IMR-90 (cell line): Measurements from ENCODE around the gene MSH3. TPM values are rescaled to one million over a fixed set of nuclear protein-coding genes. Genes with fewer than 3 reads are reported as not detected.

Source experiments
- ATAC-seq: fragments of 200-7000 bp; cut with Tn5 transposase; 2 replicates; pipeline ENCODE4 v1.9.1; 2020; ENCODE audit warnings: low read depth, mild to moderate bottlenecking, moderate library complexity
- BruUV-seq: library from RNA; stranded (reverse); fragments of 400-500 nt; replicated peaks from 2 replicates; lab custom pipeline; 2021; lab: Mats Ljungman, UMichigan
- CTCF ChIA-PET: fragments of 300-600 bp; formaldehyde crosslinking; extraction: SDS; loops from one replicate; lab custom pipeline; 2021; ENCODE audit warnings: antibody characterized with exemption; lab: Yijun Ruan, JAX
- POLR2A ChIA-PET: fragments of 300-600 bp; sonication (Branson Sonifier 250); formaldehyde crosslinking; loops from one replicate; lab custom pipeline; 2022; ENCODE audit warnings: antibody characterized with exemption; ENCODE audit not compliant: unreplicated experiment; lab: Charles Lee
- DNase-seq: peaks from one replicate; pipeline ENCODE4 v3.0.0; 2013
- H2AFZ ChIP-seq: replicated peaks from 2 replicates; pipeline ENCODE3; 2013; ENCODE audit warnings: low read length, mild to moderate bottlenecking; ENCODE audit not compliant: poor library complexity
- H2AK5ac ChIP-seq: 2 replicates; pipeline ENCODE4 v1.6.1; 2013; ENCODE audit warnings: low read depth, low read length, inconsistent platforms
- H2AK9ac ChIP-seq: replicated peaks from 2 replicates; pipeline ENCODE3; 2013; ENCODE audit warnings: mild to moderate bottlenecking, low read depth, low read length, moderate library complexity; ENCODE audit not compliant: poor library complexity
- H2BK120ac ChIP-seq: 2 replicates; pipeline ENCODE4 v1.6.1; 2013; ENCODE audit warnings: low read depth, low read length, inconsistent platforms
- H2BK15ac ChIP-seq: 3 replicates; pipeline ENCODE4 v1.6.1; 2013; ENCODE audit warnings: low read depth, low read length, inconsistent platforms
- H2BK20ac ChIP-seq: 2 replicates; pipeline ENCODE4 v1.6.1; 2013; ENCODE audit warnings: low read depth, mild to moderate bottlenecking, inconsistent platforms, low read length, moderate library complexity
- H2BK5ac ChIP-seq: 2 replicates; pipeline ENCODE4 v1.6.1; 2013; ENCODE audit warnings: mild to moderate bottlenecking, low read depth, low read length, inconsistent platforms; ENCODE audit not compliant: poor library complexity, severe bottlenecking
- H3K14ac ChIP-seq: replicated peaks from 2 replicates; pipeline ENCODE4 v1.6.1; 2013; ENCODE audit warnings: low read depth, low read length, inconsistent platforms
- H3K18ac ChIP-seq: 2 replicates; pipeline ENCODE4 v1.6.1; 2013; ENCODE audit warnings: low read depth, low read length, control low read depth
- H3K23ac ChIP-seq: 2 replicates; pipeline ENCODE4 v1.6.1; 2013; ENCODE audit warnings: low read depth, low read length, inconsistent platforms
- H3K27ac ChIP-seq: 2 replicates; pipeline ENCODE4 v1.5.1; 2013; ENCODE audit warnings: mild to moderate bottlenecking, control low read depth, low read length; ENCODE audit not compliant: insufficient read depth
- H3K27me3 ChIP-seq: 2 replicates; pipeline ENCODE4 v1.6.1; 2013; ENCODE audit warnings: low read length; ENCODE audit not compliant: control insufficient read depth, insufficient read depth
- H3K36me3 ChIP-seq: 2 replicates; pipeline ENCODE4 v1.6.1; 2013; ENCODE audit warnings: low read length, mixed read lengths; ENCODE audit not compliant: control insufficient read depth, insufficient read depth
- H3K4ac ChIP-seq: 2 replicates; pipeline ENCODE4 v1.6.1; 2013; ENCODE audit warnings: low read depth, low read length, inconsistent platforms
- H3K4me1 ChIP-seq: 2 replicates; pipeline ENCODE4 v1.6.1; 2013; ENCODE audit warnings: low read length, mixed read lengths; ENCODE audit not compliant: control insufficient read depth, insufficient read depth
- H3K4me2 ChIP-seq: 2 replicates; pipeline ENCODE4 v1.6.1; 2013; ENCODE audit warnings: low read depth, mild to moderate bottlenecking, control low read depth, low read length, moderate library complexity
- H3K4me3 ChIP-seq: 2 replicates; pipeline ENCODE4 v1.5.1; 2013; ENCODE audit warnings: low read depth, mild to moderate bottlenecking, control low read depth, low read length, moderate library complexity; ENCODE audit not compliant: insufficient read depth
- H3K56ac ChIP-seq: 2 replicates; pipeline ENCODE4 v1.6.1; 2013; ENCODE audit warnings: low read length, inconsistent platforms; ENCODE audit not compliant: insufficient read depth; ENCODE audit errors: extremely low read depth
- H3K79me1 ChIP-seq, 2 experiments: 2 replicates each; pipeline ENCODE4 v1.6.1; 2013; ENCODE audit warnings: low read length in 2 of 2, inconsistent platforms in 1 of 2, low read depth in 1 of 2
- H3K9ac ChIP-seq: 2 replicates; pipeline ENCODE4 v1.6.1; 2013; ENCODE audit warnings: low read depth, low read length, control low read depth
- H3K9me1 ChIP-seq: 2 replicates; pipeline ENCODE4 v1.6.1; 2013; ENCODE audit warnings: low read length, inconsistent platforms; ENCODE audit not compliant: insufficient read depth
- H3K9me3 ChIP-seq: 2 replicates; pipeline ENCODE4 v1.6.1; 2013; ENCODE audit warnings: low read length; ENCODE audit not compliant: control insufficient read depth, insufficient read depth
- H4K20me1 ChIP-seq: 2 replicates; pipeline ENCODE4 v1.6.1; 2013; ENCODE audit warnings: low read length, inconsistent platforms; ENCODE audit not compliant: insufficient read depth
- H4K5ac ChIP-seq: 2 replicates; pipeline ENCODE4 v1.6.1; 2013; ENCODE audit warnings: mild to moderate bottlenecking, low read depth, low read length, control low read depth
- H4K8ac ChIP-seq, 2 experiments: 2 replicates each; pipeline ENCODE4 v1.6.1; 2013; ENCODE audit warnings: low read depth in 2 of 2, low read length in 2 of 2, control low read depth in 1 of 2, inconsistent platforms in 1 of 2
- H4K91ac ChIP-seq: 2 replicates; pipeline ENCODE4 v1.6.1; 2013; ENCODE audit warnings: low read depth, low read length, inconsistent platforms; ENCODE audit not compliant: insufficient read depth
- CEBPB ChIP-seq: IDR thresholded peaks from 2 replicates; pipeline ENCODE4 v1.6.1; 2012; ENCODE audit warnings: low read depth, low read length, improper control_type of control experiment
- CHD1 ChIP-seq: IDR thresholded peaks from 2 replicates; pipeline ENCODE4 v1.6.1; 2012; ENCODE audit warnings: low read depth, low read length, improper control_type of control experiment
- MXI1 ChIP-seq: IDR thresholded peaks from 2 replicates; pipeline ENCODE4 v1.6.1; 2012; ENCODE audit warnings: low read depth, mild to moderate bottlenecking, low read length, moderate library complexity, borderline replicate concordance
- WGBS, 2 experiments: methylation state at CpG; one replicate each; pipeline versions ENCODE4 v1.1.5 to v1.1.7; 2013; ENCODE audit warnings: missing lambda C conversion rate in 2 of 2; ENCODE audit not compliant: insufficient read length in 1 of 2; ENCODE audit errors: extremely low coverage in 2 of 2; 5-methylcytosine and 5-hydroxymethylcytosine counted together
- dilution Hi-C: fragments of 300-500 bp; cut with HindIII; formaldehyde crosslinking; loops from one replicate; pipeline ENCODE4 v1.14.3; 2018; ENCODE audit warnings: low sequenced_read_pairs; ENCODE audit not compliant: unreplicated experiment
- in situ Hi-C: fragments of 300-500 bp; cut with MboI; formaldehyde crosslinking; loops from 3 replicates; pipeline ENCODE4 v1.14.3; 2019; ENCODE audit warnings: low sequenced_read_pairs, inconsistent platforms, mixed read lengths
- intact Hi-C: fragments of 100-400 bp; cut with micrococcal nuclease; formaldehyde crosslinking; loops from 2 replicates; pipeline ENCODE4 v1.10.0; 2022
- polyA plus RNA-seq, 3 experiments: library from polyadenylated mRNA; depleted of rRNA; stranded (reverse); fragments of >200 nt; gene quantifications; 2 replicates each; pipeline ENCODE4 v1.2.3, GENCODE V29; 2012; ENCODE audit warnings: low replicate concordance in 1 of 3
- total RNA-seq: library from RNA; depleted of rRNA; stranded (reverse); fragments of >200 nt; gene quantifications from 2 replicates; pipeline ENCODE4 v1.2.3, GENCODE V29; 2012

Gene MSH3
- total and polyA plus RNA-seq, 2 of the 4 experiments (the other 2 are of a cell fraction): 4.6 to 13.3 TPM

GRCh38 chr5:80905405-80905804 lies 251.0 kb downstream of the MSH3 start:
- Histone ChIP-seq H3K23ac (no peak overlapping the region), H4K8ac (no peak overlapping the region), H3K4me3 (no peak overlapping the region), H3K14ac (no peak overlapping the region), H3K36me3 (no peaks in the 10 kb centered on the region), H2BK20ac (no peak overlapping the region), H2BK15ac (no peak overlapping the region), H2AFZ (no peak overlapping the region), H4K91ac (no peak overlapping the region), H4K20me1 (no peaks in the 10 kb centered on the region), H3K27me3 (no peaks in the 10 kb centered on the region), H3K56ac (no peak overlapping the region), H3K4ac (no peak overlapping the region), H3K9me1 (no peaks in the 10 kb centered on the region), H2AK9ac (no peak overlapping the region), H3K79me1 (no peaks in the 10 kb centered on the region), H3K4me1 (no peaks in the 10 kb centered on the region), H3K27ac (no peak overlapping the region), H2BK120ac (no peak overlapping the region), H3K9ac (no peak overlapping the region), H2BK5ac (no peak overlapping the region), H3K18ac (no peak overlapping the region), H3K9me3 (no peaks in the 10 kb centered on the region; the same call in 1 of the 2 replicates), H3K4me2 (no peak overlapping the region), H2AK5ac (no peak overlapping the region), H4K5ac (no peak overlapping the region)
- POLR2A ChIA-PET: no interaction called here
- dilution Hi-C loops: no loop called here
- BruUV-seq: no TSS peak
- intact Hi-C loops: no loop called here
- no CpG with 5 or more reads among the region's 1 CpG for WGBS, 2 experiments
- in situ Hi-C loops: no loop called here
- TF ChIP-seq CHD1: no peak
- no peak for TF ChIP-seq MXI1
- TF ChIP-seq CEBPB: peak; percentile 88
- DNase-seq (no peak), ATAC-seq (no peak)
- CTCF ChIA-PET: no interaction called here
